Right lung (tissue), 5 donors: ENCODE measurements around the gene OST4. TPM values are rescaled to one million over a fixed set of nuclear protein-coding genes. Genes with fewer than 3 reads are reported as not detected.
A peak's percentile ranks its signal among the peaks of the same experiment; 100 is the strongest.
"Not testable (repeated sequence)": the region's sequence is repeated elsewhere in the genome, so short reads cannot be mapped to it uniquely, and the experiment has no call there.

Experiments used
- DNase-seq, 2 donors: peaks; one replicate each; pipeline ENCODE4 v3.0.0-alpha.2; 2013
- polyA plus RNA-seq, 5 donors: library from polyadenylated mRNA; unstranded; fragments of 120-200 nt; gene quantifications; one replicate each; pipeline versions ENCODE4 v1.2.1 to v1.2.3, GENCODE V29; 2013; ENCODE audit warnings: inconsistent platforms in 1 of 5, low replicate concordance in 1 of 5; ENCODE audit not compliant: insufficient read length in 5 of 5, insufficient read depth in 1 of 5

Gene OST4
- polyA plus RNA-seq, 5 donors, result 250 to 316 (median 260) TPM

GRCh38 chr2:27081984-27082772, 10.7 kb upstream of the OST4 start:
- DNase-seq, result no peak

DNA sequence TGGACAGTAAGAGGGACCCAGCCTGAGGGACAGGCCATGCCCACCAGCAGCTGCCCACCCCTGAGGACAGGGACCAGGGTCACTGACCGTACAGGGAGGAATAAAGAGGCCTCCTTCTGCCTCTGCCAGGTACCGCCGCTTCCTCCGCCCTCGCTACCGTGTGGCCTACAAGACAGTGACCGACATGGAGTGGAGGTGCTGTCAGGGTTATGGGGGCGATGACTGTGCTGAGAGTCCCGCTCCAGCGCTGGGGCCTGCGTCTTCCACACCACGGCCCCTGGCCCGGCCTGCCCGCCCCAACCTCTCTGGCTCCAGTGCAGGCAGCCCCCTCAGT, 9.1 kb upstream of the OST4 start:
- no peak for DNase-seq

- no peak for DNase-seq
Measured at GRCh38 chr2:27080140-27080469, 8.7 kb upstream of the OST4 start.

GRCh38 chr2:27079233-27080139, 8.0 kb upstream of the OST4 start:
- no peak for DNase-seq

DNA sequence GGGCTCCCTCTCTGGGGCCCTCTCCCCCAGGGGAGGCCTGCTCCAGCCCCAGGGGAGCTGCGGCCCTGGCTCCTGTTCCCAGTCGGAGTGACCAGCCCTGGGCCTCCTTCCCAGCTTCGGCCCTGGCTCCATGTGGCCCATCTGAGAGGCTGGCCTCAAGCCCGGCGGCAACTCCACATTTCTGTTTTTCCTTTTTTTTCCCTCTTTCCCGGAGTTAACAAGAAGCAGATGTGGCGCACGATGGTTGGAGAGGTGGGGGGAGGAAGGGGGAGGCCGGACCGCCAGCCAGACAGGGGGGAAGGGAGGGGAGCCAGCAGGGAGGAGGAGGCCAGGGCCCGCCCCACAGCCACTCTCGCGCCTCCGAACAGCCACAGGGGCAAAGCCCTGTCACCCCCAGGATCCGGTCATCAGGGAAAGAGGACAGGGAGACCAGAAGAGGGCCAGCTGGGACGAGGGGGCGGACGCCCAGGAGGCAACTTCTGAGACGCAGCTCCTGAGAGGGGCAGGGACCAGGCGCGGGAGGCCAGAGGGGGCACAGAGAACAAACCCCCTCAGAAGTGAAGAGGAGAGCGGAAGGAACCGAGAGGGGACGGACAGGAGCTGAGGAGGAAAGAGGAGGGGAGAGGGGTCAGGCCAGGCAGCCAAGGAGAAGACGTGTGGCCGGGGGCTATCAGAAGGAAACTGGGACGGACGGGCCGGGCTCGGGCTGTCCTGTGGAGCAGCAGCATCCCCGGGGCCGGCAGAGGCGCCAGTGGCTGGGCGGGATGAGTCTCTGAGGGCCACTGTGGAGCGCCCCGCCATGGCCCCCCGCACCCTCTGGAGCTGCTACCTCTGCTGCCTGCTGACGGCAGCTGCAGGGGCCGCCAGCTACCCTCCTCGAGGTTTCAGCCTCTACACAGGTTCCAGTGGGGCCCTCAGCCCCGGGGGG, 7.1 kb upstream of the OST4 start, which contains the start of gene EMILIN1:
Gene EMILIN1 (plus strand): TSS at position 349 of the 928 bp plus-strand sequence. CDS start 451 bp downstream, at position 800.
- DNase-seq, result peak; percentile 94 to 95

- no peak for DNase-seq
Measured at GRCh38 chr2:27077231-27077630, 5.8 kb upstream of the OST4 start.

DNA sequence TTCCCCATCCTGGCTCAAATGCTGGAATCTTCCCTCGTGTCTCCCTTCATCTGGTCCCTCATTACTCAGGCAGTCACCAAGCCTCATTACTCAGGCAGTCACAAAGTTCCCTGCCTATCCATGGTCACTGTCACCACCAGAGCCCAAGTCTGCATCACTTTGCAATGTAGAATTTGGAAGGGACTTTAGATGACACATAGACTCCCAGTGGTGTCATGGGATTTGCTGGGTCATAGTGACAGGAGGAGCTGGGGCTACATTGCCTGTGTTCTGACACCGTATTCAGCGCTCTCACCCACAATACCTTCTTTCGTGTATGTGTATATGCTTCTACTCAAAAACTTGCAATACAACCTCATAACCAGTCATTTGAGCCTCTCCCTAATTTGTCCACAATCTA, 4.9 kb upstream of the OST4 start:
- no peak for DNase-seq

DNA sequence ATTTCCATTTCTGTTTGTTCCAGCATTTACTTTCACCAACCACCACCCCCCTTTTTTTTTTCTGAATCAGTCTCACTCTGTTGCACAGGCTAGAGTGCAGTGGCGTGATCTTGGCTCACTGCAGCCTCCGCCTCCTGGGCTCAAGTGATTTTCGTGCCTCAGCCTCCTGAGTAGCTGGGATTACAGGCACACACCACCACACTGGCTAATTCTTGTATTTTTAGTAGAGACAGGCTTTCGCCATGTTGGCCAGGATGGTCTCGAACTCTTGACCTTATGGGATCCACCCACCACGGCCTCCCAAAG, 4.1 kb upstream of the OST4 start:
- not testable (repeated sequence) for DNase-seq

DNA sequence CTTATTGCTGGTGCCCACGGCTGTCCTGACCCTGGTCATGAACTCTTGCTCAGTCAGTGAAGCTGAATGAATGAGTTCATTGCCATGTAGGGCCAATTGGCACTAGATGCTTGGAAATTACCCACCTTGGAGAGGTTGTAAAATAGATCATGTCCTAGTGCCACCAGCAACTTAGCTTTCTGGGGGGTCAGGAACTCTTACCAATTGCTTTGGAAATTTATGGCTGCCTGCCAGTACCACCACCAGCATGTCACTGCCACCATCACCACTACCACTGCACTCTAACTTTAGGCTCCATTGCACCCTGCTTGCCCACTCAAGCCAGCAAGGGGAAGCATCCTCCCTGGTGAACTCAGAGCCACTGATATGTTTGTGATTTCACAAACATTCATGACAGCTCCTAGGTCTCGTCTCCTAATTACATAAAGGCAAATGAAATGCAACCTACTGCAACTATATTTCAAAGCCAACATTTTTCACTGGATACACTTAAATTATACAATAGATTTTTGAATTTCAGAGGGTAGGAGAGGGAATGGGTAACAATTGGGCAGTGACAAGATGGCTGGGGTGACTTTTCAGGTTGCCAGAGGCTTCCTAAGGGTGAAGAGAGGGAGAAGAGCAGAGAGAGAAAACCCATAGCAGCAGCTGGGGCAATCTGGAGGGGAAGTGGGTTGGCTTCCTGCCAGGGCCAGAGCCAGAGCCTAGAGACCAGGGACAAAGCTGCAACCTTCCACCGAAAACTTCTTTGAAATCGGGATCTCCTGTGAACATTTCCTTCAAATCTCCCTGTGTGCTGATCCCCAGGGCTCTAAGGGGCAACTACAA, 3.5 kb upstream of the OST4 start:
- DNase-seq, result peak; percentile 69 to 74

DNA sequence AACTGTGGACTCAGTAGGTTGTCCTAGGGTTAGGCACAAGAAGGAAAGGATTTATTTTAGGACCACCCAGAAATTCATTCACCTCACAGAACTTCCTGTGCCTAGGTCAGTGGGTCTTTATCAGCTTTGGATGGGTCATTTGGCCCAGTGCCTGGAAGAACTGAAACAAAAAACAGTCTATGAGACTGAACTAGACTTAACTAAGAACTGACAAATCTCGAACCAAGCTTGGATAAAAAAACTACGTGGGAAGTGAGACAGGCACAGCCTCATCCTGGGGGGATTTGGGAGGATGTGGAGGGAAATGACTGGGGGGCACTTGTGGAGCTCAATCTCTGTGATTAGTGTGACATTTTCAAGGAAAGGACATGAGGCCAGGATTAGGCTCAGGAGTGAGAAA, 2.3 kb upstream of the OST4 start:
- no peak for DNase-seq

- no peak for DNase-seq
Measured at GRCh38 chr2:27072920-27073319, 1.5 kb upstream of the OST4 start.

GRCh38 chr2:27071990-27072830, 756 bp upstream of the OST4 start:
- DNase-seq, result peak; percentile 93 to 96

- DNase-seq, result no peak
Measured at GRCh38 chr2:27070653-27071276, 689 bp downstream of the OST4 start.

GRCh38 chr2:27069961-27070618, 1.4 kb downstream of the OST4 start:
- DNase-seq, result no peak

DNA sequence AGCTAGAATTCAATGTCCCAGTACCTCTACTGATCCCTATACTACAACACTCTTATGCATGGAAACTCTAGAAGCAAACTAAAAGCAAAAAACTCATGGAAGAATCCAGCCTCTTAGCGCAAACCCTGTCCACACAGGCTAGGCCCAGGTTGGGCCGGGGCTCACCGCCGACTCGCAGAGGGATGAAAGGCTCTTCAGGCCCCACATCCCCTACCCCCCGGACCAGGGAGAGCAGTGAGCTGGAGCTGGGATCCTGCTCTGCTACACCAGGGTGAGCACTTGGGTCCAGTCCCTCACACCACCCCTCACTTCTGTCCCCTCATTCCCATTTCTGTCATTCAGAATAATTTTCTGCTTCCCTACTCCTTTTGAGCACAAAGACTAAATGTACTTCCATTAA, 2.0 kb downstream of the OST4 start:
- no peak for DNase-seq

DNA sequence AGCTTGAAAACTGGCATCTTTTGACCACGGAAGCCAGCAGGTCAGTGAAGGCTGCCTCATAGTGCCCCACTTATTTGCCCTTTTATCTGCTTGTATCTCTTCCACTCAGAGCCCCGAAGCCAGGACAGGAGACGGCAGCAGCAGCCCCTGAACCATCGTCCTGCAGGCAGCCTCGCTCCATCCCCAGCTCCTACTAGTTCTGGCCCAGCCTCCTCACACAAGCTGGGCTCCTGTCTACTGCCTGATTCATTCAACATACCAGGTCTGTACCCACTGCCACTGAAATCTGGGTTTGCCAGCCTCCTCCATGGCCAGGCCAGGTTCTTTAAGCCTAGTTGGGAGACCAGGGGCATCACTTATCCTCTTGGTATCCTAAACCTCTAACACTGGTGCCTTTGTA, 4.1 kb downstream of the OST4 start:
- no peak for DNase-seq

- no peak for DNase-seq
Measured at GRCh38 chr2:27065128-27065527, 6.3 kb downstream of the OST4 start.

DNA sequence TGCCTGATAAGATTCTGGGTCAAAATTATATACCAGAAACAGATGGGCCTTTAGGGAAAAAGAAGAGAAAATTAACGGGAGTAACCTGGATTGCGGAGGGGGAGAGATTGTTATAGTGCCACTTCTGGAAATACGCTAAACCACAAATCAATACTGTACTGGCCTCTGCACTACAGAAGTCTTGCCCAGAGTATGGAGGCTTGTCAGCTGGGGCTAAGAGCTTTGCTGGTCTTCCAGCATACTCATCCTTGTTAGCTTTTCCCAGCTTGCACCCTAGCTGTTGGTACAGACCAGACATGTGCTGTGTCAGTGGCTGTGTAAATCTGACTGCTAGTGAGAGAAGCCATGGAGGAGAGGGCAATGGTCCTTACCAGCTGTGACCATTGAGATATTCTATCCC, 11.1 kb downstream of the OST4 start:
- no peak for DNase-seq

- no peak for DNase-seq
Measured at GRCh38 chr2:27059141-27059820, 12.2 kb downstream of the OST4 start.
